Activated CD8-positive, alpha-beta memory T cell treated with anti-CD3 and anti-CD28 coated beads, Interleukin-2, amount 50 U/mL, for 4 hours (primary cell): Measurements from ENCODE around the gene ECM1.

Source experiments
- DNase-seq: peaks from one replicate; pipeline ENCODE4 v3.0.0-alpha.2; 2020

ECM1 gene

GRCh38 chr1:150507912-150508864 is at the start of gene ECM1:
ECM1 (plus strand) TSS chr1:150508109; CDS start chr1:150508210, 101 bp downstream.
- no peak for DNase-seq

- peak; percentile 73 for DNase-seq
These were observed 43.5 kb upstream of the ECM1 start for GRCh38 chr1:150464422-150464826.

DNA sequence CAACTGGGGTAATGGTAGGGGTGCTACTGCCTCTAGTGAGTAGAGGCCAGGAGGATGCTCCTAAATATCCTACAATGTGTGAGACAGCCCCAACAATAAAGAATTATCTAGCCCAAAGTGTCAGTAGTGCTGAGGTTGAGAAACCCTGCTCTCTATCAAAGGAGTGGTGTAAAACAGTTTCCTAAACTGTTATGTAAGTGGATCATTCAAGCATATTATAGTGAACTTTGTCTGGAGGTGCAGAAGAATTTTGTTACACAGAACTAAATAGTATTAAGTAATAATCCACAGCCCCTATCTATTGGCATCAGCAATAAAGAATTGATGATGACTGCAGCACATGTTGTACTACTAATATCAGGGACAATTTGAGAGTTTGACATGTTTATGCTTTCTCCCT is 40.9 kb upstream of the ECM1 start:
- no peak for DNase-seq

GRCh38 chr1:150469291-150469690 is 38.6 kb upstream of the ECM1 start:
- no peak for DNase-seq

GRCh38 chr1:150472601-150473200 is 35.2 kb upstream of the ECM1 start:
- DNase-seq = no peak

GRCh38 chr1:150473659-150474058 is 34.2 kb upstream of the ECM1 start:
- no peak for DNase-seq

GRCh38 chr1:150474869-150475268 is 33.0 kb upstream of the ECM1 start:
- DNase-seq = no peak

DNA sequence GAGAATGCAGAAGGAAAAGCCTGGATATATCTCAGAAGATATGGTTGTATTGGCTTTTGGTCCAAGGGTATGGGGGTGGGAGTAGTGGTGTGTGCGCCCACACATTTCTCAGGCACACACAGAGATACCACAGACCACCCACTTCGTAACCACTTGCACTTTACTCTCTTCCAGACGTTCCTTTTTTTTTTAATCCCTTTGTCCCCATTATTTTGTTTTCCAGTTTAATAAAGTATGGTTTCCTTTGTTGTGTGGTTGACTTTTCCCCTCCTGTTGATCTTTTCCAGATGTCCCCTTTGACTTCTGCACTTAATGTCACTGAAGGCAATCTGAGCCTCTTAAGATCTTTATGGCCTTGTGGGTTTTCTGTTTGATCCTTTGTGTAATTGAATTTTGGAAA is 31.2 kb upstream of the ECM1 start:
- no peak for DNase-seq

DNA sequence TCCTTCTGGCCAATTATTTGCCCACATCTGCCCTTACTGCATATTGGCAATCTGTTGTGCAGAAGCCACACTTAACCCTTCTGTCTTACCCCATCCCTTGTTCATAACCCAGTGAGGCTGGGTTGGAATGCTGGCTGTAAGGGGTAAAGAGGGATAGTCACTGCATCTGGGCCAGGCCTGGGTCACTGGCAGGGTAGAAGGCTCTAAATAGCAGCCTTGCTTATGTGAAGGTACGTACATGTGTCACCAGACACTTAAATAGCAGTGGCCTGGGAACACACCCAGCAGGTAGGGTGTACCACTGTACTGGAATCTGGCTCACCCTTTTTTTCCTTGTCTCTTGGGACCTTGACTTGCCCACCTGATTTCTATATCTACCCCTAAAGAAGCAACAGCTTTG is 30.6 kb upstream of the ECM1 start:
- DNase-seq = no peak

GRCh38 chr1:150477733-150478132 is 30.2 kb upstream of the ECM1 start:
- no peak for DNase-seq

GRCh38 chr1:150479370-150479769 is 28.5 kb upstream of the ECM1 start:
- no peak for DNase-seq

- DNase-seq = no peak
These were observed 28.0 kb upstream of the ECM1 start for GRCh38 chr1:150479927-150480352.

- no peak for DNase-seq
These were observed 23.5 kb upstream of the ECM1 start for GRCh38 chr1:150484431-150484830.

DNA sequence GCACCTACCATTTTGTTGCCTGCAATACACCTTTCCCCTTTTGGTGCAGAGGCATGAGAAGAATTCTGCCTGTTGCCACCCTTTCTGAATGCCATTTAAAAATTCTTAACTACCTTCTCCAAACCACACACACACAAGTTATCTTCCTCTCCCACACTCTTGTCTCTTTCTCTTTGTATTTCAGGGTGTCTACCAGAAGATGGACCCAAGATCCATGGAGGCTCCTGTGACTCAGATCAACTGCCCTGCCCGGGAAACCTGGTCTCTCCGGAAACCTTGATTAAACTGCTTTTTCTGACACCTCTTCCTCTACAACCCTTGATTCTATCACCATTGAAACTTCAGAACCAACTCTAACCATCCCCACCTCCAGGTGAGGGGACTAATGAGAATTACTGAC is 23.0 kb upstream of the ECM1 start:
- DNase-seq = no peak

DNA sequence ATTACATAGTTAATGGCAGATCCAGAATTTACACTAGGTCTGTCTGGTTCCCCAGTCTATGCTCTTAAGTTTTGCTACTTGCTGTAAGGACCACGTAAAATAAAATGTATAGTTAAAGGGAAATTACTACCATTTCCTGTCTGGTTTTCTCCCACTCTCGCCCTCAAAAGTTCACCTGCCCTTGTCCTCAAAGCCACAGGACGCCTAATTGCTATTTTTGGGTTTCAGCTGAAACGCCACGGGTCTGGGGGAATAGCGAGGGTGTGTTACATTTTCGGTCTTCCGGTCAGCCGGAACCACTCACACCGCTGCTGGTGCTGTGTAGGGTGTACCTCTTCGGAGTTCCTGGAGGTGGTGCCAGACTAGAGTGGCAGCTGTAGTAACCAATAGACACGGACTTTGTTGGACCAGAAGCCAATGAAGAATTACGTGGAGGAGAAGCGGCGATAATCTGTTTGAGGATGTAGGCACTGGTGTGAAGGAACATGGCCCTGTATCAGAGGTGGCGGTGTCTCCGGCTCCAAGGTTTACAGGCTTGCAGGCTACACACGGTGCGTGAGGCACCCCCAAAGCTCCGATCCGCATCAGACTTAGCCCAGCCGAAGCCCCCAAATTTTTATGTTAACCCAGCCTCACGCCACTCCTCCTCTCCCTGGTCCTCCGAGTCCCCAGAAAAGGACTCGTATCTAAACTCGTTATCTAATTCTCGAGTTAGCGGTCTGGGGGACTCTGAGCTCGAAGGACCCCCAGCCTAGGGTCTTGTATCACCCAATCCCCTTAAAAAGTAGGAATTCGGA is 20.7 kb upstream of the ECM1 start, which contains the start of gene TARS2:
TSS of gene TARS2 (plus strand) at position 454 of the 797 bp plus-strand sequence. CDS start at position 486, 32 bp downstream.
- DNase-seq = peak; percentile 91

DNA sequence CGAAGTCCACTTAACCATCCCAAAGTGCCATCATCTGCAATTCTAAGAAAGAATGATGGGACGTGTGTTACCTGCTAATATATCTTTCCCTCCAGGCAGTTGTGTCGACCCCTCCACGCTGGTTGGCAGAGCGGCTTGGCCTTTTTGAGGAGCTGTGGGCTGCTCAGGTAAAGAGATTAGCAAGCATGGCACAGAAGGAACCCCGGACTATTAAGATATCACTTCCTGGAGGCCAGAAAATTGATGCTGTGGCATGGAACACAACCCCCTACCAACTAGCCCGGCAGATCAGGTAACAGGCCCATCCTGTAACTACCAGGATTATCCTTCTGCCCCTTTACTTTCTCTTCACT is 20.2 kb upstream of the ECM1 start:
- DNase-seq = no peak

GRCh38 chr1:150493175-150493574 is 14.7 kb upstream of the ECM1 start:
- DNase-seq = no peak

DNA sequence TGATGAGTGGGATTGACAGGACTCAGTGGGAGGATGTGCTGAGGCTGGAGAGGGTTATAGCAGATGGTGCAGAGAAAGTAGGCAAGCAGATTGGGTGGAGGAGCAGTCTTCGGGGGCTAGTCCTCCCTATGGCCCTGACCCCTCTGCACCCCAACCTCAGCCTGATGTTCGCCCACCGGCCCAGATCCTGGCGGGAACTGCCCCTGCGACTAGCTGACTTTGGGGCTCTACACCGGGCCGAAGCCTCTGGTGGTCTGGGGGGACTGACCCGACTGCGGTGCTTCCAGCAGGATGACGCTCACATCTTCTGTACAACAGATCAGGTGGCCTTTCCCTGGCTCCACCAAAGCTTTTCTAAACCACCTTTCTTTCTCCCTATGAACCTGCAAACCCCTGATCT is 9.6 kb upstream of the ECM1 start:
- DNase-seq = no peak

- DNase-seq = no peak
These were observed 2.5 kb upstream of the ECM1 start for GRCh38 chr1:150505431-150505830.

DNA sequence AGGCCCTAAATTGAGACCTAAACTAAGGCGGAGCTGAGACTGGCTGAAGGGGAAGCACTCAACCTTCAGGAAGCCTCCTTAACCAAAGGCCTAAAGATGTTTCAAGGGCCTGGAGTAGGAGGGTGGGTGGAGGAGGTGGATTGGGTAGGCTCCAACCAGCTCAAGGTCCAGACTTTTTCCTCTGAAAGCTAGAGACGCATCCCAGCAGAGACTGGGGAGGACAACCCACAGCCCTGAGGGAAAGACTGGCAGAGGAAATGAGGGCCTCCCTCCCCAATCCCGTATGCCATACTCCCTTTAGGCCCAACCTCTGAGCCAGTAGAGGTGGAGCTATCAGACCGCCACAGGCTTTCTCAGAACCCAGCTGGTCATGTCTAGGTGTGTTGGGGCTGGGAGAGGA is 1.1 kb downstream of the ECM1 start:
- DNase-seq = no peak

DNA sequence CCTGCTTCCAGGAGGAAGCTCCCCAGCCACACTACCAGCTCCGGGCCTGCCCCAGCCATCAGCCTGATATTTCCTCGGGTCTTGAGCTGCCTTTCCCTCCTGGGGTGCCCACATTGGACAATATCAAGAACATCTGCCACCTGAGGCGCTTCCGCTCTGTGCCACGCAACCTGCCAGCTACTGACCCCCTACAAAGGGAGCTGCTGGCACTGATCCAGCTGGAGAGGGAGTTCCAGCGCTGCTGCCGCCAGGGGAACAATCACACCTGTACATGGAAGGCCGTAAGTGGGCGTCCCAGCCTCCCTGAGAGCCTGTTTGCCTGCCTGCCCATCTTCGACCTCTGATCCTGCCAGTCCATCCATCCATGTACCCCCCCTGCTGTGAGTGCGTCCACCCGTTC is 3.6 kb downstream of the ECM1 start:
- no peak for DNase-seq

- no peak for DNase-seq
These were observed 4.2 kb downstream of the ECM1 start for GRCh38 chr1:150511985-150512660.

- no peak for DNase-seq
These were observed 4.9 kb downstream of the ECM1 start for GRCh38 chr1:150512846-150513245.
